IPS-NIHi11 (cell line): Measurements from ENCODE around the gene SGSM2.
A peak's percentile ranks its signal among the peaks of the same experiment; 100 is the strongest.
"Not testable (repeated sequence)": the region's sequence is repeated elsewhere in the genome, so short reads cannot be mapped to it uniquely, and the experiment has no call there.

Source experiments
- DNase-seq: peaks from one replicate; pipeline ENCODE4 v3.0.0; 2012; ENCODE audit warnings: mixed read lengths, low spot score

Gene SGSM2, protein sequence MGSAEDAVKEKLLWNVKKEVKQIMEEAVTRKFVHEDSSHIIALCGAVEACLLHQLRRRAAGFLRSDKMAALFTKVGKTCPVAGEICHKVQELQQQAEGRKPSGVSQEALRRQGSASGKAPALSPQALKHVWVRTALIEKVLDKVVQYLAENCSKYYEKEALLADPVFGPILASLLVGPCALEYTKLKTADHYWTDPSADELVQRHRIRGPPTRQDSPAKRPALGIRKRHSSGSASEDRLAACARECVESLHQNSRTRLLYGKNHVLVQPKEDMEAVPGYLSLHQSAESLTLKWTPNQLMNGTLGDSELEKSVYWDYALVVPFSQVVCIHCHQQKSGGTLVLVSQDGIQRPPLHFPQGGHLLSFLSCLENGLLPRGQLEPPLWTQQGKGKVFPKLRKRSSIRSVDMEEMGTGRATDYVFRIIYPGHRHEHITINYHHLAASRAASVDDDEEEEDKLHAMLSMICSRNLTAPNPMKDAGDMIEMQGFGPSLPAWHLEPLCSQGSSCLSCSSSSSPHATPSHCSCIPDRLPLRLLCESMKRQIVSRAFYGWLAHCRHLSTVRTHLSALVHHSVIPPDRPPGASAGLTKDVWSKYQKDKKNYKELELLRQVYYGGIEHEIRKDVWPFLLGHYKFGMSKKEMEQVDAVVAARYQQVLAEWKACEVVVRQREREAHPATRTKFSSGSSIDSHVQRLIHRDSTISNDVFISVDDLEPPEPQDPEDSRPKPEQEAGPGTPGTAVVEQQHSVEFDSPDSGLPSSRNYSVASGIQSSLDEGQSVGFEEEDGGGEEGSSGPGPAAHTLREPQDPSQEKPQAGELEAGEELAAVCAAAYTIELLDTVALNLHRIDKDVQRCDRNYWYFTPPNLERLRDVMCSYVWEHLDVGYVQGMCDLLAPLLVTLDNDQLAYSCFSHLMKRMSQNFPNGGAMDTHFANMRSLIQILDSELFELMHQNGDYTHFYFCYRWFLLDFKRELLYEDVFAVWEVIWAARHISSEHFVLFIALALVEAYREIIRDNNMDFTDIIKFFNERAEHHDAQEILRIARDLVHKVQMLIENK

GRCh38 chr17:2336852-2337543 is at the start of gene SGSM2:
Gene SGSM2 (plus strand): TSS chr17:2337501. CDS start chr17:2337689, 188 bp downstream.
- DNase-seq, result peak; percentile 79

DNA sequence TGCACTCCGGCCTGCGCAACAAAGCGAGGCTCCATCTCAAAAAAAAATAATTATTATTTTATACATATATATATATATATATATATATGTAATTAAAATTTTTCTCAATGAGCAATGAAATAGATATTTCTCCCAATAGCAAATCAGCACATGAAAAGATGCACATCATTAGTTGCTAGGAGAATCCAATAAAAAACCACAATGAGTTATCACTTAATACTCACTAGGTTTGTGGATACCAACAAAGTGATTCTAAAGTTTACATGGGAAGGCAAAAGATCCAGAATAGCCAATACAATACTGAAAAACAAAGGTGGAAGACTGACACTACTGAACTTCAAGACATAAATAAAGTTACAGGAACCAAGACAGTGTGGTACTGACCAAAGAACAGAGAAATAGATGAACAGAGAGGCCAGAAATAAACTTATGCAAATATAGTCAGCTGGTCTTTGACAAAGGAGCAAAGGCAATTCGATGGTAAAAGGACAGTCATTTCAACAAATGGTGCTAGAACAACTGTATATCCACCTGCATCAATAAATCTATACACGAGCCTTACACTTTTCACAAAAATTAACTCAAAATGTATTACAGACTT is 47.3 kb upstream of the SGSM2 start:
- no peak for DNase-seq

GRCh38 chr17:2292100-2292499 is 45.2 kb upstream of the SGSM2 start:
- DNase-seq, result no peak

DNA sequence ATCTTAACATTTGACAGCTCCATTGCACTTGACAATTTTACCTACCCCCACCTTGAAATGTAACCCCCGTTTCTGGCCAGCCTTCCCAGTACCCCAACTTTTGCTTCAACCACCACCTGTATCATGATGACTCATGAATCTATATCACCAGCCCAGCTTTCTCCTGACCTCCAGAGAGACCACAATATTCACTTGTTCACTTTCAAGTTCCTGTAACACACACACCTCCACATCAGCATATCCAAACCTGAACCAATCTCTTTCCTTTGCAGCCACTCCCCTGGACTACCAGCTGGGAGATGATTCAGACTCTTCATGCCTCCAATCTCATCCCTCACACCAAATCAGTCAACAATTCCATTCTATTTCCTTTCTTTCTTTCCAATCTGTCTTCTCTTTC is 41.7 kb upstream of the SGSM2 start:
- no peak for DNase-seq

GRCh38 chr17:2297023-2297422 is 40.3 kb upstream of the SGSM2 start:
- no peak for DNase-seq

DNA sequence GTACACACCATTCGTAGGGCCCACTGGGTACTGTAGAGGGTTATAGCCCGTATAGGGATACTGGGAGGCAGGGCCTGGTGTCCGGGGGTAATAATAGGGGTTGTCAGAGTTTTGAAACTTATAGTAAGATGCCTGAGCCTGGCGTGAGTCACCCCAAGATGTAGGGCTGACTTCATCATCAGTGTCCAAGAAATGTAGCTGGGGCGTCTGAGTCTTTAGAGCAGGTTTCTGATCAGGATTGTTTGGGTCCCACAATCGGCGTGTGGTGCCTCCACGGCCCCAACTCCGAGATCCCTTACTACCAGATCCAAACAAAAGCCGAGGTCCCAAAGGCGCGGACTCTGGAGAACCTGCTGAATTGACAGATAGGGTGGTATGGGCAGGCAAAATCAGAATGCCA is 38.2 kb upstream of the SGSM2 start:
- no peak for DNase-seq

- no peak for DNase-seq
These were observed 37.5 kb upstream of the SGSM2 start for GRCh38 chr17:2299756-2300155.

DNA sequence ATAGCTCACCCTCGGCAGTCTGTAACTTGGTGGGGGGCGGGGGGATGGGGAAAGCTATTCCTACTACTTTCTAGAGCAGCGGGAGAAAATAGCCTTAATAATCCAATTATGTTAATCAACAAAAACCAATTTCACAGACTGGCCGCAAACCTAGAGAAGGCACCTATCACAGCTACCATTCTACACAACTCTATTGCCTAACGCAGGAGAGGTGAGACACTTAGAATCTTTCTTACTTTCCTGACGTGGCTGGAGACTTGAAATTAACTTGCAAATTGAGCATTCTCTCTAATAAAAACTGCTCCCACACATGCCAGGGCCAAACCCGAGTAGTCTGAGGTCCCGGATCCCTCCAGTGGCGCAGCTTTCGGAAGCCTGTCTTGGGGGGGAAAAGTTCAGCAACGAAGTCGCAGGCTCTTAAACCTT is 34.5 kb upstream of the SGSM2 start:
- DNase-seq, result no peak

DNA sequence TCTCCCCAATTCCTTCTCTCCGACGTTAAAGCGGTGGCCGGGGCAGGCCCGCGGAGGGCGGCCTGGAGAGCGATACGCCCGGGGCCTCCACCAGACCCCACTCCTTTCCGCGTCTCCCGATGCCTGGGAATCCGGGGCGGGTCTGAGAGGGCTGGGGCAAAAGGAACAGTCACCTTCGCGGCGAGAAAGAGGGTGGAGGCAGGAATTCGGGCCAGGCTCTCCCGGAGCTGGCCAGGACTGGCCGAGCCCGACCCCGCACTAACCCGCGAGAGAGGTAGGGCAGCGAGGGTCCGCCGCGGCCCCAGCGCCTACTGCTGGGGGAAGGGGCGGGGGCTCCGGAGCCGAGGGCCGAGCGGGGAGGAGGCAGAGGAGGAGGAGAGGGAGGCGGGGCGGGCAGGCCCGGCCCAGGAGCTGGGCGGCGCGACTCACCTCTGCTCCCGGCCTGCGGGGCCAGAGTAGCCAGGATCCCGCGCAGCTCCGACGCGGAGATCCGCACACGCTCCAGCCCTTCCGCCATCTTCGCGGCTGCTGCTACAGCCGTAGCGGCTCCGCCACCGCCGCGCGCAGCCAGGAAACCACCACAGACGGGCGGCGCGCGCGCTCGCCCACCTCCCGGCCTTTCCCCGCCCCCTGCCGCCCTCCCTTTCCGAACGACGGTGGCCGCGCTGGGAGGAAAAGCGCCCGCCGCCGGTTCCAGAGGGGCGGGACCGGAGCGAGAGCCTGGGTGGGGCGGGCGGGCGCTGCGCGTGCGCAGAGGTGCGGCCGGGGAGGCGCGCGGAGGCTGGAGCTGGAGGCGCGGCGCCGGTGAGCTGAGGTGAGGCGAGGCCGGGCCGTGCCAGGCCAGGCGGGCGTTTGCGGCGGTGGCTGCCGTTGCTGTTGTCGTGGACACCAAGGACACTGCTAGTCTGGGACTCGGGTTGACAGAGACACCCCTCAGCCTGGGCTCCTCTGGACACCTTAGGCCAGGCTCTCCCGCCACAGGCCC is 33.8 kb upstream of the SGSM2 start, which contains the start of the genes SMG6 and SRR:
Gene SMG6, minus strand, starts transcription at position 582 of the 985 bp plus-strand sequence. Its CDS starts 65 bp downstream, at position 517.
Gene SRR, plus strand, starts transcription at position 747 of the 985 bp plus-strand sequence. CDS start 11,611 bp downstream, outside the sequence.
- DNase-seq, result peak; percentile 99

DNA sequence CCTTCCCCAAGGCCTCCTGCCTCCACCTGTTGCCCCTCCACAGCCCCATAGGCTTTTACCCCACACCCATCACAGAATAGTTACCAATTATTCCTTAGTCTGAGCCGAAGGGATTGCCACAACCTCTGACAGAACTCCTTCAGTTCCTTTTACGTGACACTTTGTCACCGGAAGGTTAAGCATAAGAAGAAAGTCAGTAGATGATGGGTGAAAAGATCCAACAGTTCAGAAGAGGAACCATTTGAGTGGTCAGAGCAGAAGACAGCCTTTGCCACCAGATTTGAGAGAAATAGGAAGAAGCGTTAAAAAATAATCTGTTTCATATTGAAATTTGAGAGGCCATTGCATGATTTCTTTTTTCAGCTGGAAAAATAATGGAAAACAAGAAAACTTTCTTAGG is 32.4 kb upstream of the SGSM2 start:
- DNase-seq, result no peak

DNA sequence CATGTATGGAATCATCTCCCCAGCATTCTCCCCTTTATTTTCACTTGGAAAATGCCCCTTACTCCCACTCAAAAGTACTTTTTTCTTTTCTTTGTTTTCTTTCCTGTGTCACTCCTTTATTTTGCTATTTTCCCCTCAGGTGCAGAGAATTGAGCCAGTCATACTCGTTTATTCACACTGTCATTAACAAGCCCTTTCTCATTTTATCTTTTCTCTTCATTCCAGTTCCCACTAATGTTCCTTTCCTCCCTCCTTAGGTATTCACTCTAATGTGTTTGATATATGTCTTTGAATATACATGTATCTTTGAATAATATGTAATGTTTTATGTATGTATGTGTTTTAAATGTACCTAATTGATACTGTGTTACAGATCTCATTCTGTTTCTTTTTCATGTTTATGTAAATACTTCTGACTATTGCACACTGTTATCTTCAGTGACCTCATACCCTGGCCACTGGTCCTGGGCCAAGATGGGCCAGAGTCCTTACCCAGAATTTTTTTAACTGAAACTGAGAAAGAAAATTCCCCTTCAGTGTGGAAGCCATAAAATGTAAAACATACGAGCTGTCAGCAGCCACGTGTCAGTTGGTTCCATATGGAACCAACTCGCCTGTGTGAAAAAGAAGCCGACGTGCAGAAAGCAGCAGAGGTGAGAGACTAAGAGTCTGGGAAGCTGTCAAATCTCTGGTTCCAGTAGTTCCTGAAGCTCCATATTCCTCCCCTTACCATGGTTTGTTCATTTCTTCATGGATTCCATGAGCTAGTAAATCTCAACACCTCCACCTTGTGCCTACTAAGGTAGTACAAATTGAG is 27.8 kb upstream of the SGSM2 start:
- no peak for DNase-seq

DNA sequence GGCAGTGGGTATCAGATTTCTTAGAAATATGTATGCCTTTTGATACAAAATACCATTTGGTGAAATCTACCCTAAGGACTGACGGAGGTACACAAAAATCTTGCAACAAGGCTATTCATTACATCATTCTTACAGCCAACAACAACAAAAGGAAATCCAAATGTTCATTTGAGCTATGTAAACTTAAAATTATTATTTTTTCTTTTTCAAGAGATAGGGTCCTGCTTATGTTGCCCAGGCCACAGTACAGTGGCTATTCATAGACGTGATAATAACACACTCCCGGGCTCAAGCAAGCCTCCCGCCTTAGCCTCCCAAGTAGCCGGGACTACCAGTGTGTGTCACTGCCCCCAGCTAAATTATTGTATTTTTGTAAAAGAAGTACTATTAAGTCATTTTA is 24.6 kb upstream of the SGSM2 start:
- DNase-seq, result no peak

DNA sequence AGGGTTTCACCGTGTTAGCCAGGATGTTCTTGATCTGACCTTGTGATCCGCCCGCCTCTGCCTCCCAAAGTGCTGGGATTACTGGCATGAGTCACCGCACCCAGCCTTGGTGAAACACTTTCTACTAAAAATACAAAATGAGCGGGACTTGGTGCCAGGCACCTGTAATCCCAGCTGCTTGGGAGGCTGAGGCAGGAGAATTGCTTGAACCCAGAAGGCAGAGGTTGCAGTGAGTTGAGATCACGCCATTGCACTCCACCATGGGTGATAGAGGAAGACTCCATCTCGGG is 20.4 kb upstream of the SGSM2 start:
- DNase-seq, result not testable (repeated sequence)

GRCh38 chr17:2317796-2318195 is 19.5 kb upstream of the SGSM2 start:
- DNase-seq, result no peak

DNA sequence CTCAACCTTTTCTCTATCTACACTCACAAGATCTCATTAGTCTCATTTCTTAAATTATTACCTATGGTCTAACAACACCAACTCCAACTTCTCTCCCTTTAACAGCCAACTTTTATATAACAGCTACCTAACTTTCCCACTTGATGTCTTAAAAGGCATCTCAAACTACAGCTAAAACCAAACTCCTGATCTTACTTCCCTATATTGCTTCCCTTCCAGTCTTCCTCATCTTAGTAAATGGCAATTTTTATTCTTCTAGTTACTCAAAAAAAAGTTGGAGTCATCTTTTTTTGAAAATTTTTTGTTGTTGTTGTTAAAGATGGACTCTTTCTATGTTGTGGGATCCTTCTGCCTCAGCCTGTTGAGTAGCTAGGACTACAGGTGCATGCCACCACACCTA is 18.2 kb upstream of the SGSM2 start:
- DNase-seq, result no peak

DNA sequence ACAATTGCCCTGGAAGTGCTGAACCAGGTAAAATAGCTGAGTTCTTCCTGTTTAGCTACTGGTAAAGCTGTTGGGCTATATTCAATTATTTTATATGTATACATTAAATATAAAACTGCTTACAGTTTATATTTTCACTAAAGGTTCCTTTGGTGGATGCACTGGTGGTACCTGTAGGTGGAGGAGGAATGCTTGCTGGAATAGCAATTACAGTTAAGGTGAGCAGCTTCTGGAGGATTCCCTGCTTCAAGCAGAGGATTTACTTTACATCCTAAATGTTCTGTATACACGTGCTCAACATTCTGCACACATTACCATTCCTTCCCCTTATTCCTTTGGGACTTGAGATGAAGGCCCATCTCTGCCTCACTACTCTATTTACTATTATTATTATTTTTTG is 15.9 kb upstream of the SGSM2 start:
- no peak for DNase-seq

DNA sequence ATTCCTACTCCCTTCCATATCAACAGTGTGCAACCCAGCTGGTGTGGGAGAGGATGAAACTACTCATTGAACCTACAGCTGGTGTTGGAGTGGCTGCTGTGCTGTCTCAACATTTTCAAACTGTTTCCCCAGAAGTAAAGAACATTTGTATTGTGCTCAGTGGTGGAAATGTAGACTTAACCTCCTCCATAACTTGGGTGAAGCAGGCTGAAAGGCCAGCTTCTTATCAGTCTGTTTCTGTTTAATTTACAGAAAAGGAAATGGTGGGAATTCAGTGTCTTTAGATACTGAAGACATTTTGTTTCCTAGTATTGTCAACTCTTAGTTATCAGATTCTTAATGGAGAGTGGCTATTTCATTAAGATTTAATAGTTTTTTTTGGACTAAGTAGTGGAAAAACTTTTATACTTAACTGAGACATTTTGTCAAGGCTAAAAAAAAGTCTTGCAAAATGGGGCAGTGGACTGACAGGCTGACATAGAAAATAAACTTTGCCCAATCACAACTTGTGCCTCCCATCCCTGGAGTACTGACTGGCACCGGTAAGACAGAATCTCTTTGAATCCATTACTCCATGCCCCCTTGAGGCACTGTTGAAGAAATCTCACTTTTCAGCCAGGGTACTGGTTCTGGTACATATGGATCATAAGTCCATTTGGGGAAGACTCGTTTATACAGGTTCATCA is 13.5 kb upstream of the SGSM2 start:
- no peak for DNase-seq

DNA sequence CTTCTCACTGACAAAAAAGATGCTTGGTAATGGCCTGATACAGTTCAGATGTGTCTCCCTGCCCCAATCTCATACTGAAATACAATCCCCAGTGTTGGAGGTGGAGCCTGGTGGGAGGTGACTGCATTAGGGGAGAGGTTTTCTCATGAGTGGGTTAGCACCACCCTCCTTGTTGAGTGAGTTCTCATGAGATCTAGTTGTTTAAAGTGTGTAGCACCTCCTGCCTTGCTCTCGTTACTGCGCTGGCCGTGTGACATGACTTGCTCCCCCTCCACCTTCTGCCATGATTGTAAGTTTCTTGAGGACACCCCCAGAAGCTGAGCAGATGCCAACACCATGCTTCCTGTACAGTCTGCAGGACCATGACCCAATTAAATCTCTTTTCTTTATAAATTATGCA is 6.0 kb upstream of the SGSM2 start:
- DNase-seq, result no peak

DNA sequence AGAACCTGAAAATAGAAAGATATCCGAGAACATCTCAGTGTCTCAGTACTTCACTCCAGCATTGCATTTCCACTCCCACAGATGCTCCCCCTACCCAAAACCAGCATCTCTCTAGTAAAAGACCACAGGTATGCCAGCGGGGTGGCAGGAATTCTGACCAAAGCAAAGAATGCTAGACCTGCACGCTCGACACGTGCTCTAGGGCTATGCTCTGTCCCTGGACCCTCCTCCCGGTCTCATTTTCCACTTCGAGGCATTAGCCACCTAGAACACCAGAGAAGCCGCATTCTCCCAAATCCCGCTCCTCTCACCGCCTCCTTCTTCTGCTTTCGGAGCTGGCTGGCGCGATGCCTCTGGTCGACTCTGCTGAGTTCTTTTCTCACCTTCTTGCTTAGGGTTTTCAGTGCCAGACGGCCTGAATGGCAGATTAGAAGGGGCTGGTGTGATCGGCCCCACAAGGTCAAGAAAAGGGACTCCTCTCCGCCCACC is 1.5 kb upstream of the SGSM2 start:
- DNase-seq, result peak; percentile 17
